ENCODE results near the gene CMTR1.

The CMTR1 gene

GRCh38 chr6:37459981-37460800 lies 27.2 kb downstream of the CMTR1 start (continued):
- TF ChIP-seq ZNF16 (tag by site-specific recombination; IDR thresholded peaks at IDR 0.05; ENCODE audit: low read depth), result no peak
- TF ChIP-seq ZNF518A (tag by site-specific recombination; conservative IDR thresholded peaks at IDR 0.05; ENCODE audit: low read depth), result no peak
- TF ChIP-seq ZNF223 (tag by site-specific recombination; IDR thresholded peaks at IDR 0.05), result no peak
- no peak for TF ChIP-seq ZSCAN23 (tag by site-specific recombination; IDR thresholded peaks at IDR 0.05)
- TF ChIP-seq ZBTB26 (tag by site-specific recombination; optimal IDR thresholded peaks at IDR 0.05), result no peak
- no peak for TF ChIP-seq ZBTB21 (tag by site-specific recombination; IDR thresholded peaks at IDR 0.05)
- no peak for TF ChIP-seq ZNF266 (tag by site-specific recombination; IDR thresholded peaks at IDR 0.05; ENCODE audit: low read depth)
- no peak for TF ChIP-seq ZNF843 (tag by site-specific recombination; IDR thresholded peaks at IDR 0.05)
- no peak for TF ChIP-seq ZNF670 (tag by site-specific recombination; IDR thresholded peaks at IDR 0.05; ENCODE audit: low read depth)
- no peak for TF ChIP-seq ZNF791 (tag by site-specific recombination; IDR thresholded peaks at IDR 0.05)
- no peak for TF ChIP-seq ZNF600 (tag by site-specific recombination; IDR thresholded peaks at IDR 0.05)
- TF ChIP-seq ZNF530 (tag by site-specific recombination; IDR thresholded peaks at IDR 0.05; ENCODE audit: low read depth), result no peak
- no peak for TF ChIP-seq ELK4 (IDR thresholded peaks at IDR 0.05; ENCODE audit: borderline replicate concordance, low read depth, low read length)
- TF ChIP-seq ZSCAN18 (tag by site-specific recombination; IDR thresholded peaks at IDR 0.05), result no peak
- no peak for TF ChIP-seq GFI1B (tag by site-specific recombination; IDR thresholded peaks at IDR 0.05)
- TF ChIP-seq ZNF26 (tag by site-specific recombination; IDR thresholded peaks at IDR 0.05), result no peak
- no peak for TF ChIP-seq KLF7 (tag by site-specific recombination; IDR thresholded peaks at IDR 0.05; ENCODE audit: borderline replicate concordance)
- TF ChIP-seq SCRT2 (tag by site-specific recombination; IDR thresholded peaks at IDR 0.05), result peak; percentile 55
- no peak for TF ChIP-seq ZNF629 (tag by site-specific recombination; IDR thresholded peaks at IDR 0.05)
- 0 out of 2 replicates have a peak, but pooled peaks have one; percentile 10 for TF ChIP-seq EGR2 (tag by site-specific recombination; IDR thresholded peaks at IDR 0.05; ENCODE audit: low read depth)
